OCI-LY3 (cell line): ENCODE data around the gene SMYD3.

Source experiments
- H2AFZ ChIP-seq: fragments of 200-600, 300-600 bp; shearing (Covaris generic); 2 replicates; pipeline ENCODE4 v1.6.0; 2014; ENCODE audit warnings: antibody characterized with exemption, low read depth, low read length
- H3K27ac ChIP-seq: fragments of 200-600, 300-600 bp; sonication (generic); 2 replicates; pipeline ENCODE4 v1.5.1; 2014; ENCODE audit warnings: mild to moderate bottlenecking, low read length, moderate library complexity, mixed read lengths
- H3K27me3 ChIP-seq: fragments of 200-600, 300-600 bp; sonication (generic); 2 replicates; pipeline ENCODE4 v1.6.1; 2014; ENCODE audit warnings: low read depth, low read length, mixed read lengths
- H3K36me3 ChIP-seq: fragments of 200-600, 300-600 bp; sonication (generic); replicated peaks from 2 replicates; pipeline ENCODE3; 2014; ENCODE audit warnings: low read depth, low read length, mixed read lengths
- H3K4me1 ChIP-seq: fragments of 300-600, 200-600 bp; sonication (generic); 2 replicates; pipeline ENCODE4 v1.6.1; 2014; ENCODE audit warnings: low read length, mixed read lengths
- H3K4me2 ChIP-seq: fragments of 200-600, 300-600 bp; sonication (generic); 2 replicates; pipeline ENCODE4 v1.6.1; 2014; ENCODE audit warnings: low read length, mixed read lengths
- H3K4me3 ChIP-seq: fragments of 300-600, 200-600 bp; sonication (generic); 2 replicates; pipeline ENCODE4 v1.5.1; 2014; ENCODE audit warnings: antibody characterized with exemption, mild to moderate bottlenecking, low read length, moderate library complexity
- H3K79me2 ChIP-seq: fragments of 300-600, 200-600 bp; shearing (Covaris generic); 2 replicates; pipeline ENCODE4 v1.6.1; 2014; ENCODE audit warnings: mild to moderate bottlenecking, low read length, mixed read lengths
- H3K9ac ChIP-seq: fragments of 300-600, 200-600 bp; shearing (Covaris generic); 2 replicates; pipeline ENCODE4 v1.6.0; 2014; ENCODE audit warnings: mild to moderate bottlenecking, low read length, moderate library complexity
- H3K9me3 ChIP-seq: fragments of 200-600, 300-600 bp; shearing (Covaris generic); 2 replicates; pipeline ENCODE4 v1.6.1; 2014; ENCODE audit warnings: low read length, mixed read lengths; ENCODE audit not compliant: insufficient read depth
- H4K20me1 ChIP-seq: fragments of 200-600, 300-600 bp; sonication (generic); 2 replicates; pipeline ENCODE4 v1.6.1; 2016; ENCODE audit warnings: low read length, mixed read lengths; ENCODE audit not compliant: insufficient read depth
- CTCF ChIP-seq: fragments of 200-600, 300-600 bp; sonication (generic); IDR thresholded peaks from 2 replicates; pipeline ENCODE4 v1.5.1; 2014; ENCODE audit warnings: antibody characterized with exemption, low read length, low read depth
- EZH2phosphoT487 ChIP-seq: fragments of 200-600 bp; shearing (Covaris generic); IDR thresholded peaks from 2 replicates; pipeline ENCODE4 v1.6.1; 2018; ENCODE audit warnings: antibody characterized with exemption, mixed run types, low read depth

SMYD3 gene

GRCh38 chr1:245763873-245764331 is 743.2 kb downstream of the SMYD3 start:
- H3K4me1 ChIP-seq: peaks cover 6% of the 10 kb centered on the region
- H2AFZ ChIP-seq: no peak overlapping the region
- H3K36me3 ChIP-seq: no peaks in the 10 kb centered on the region
- H4K20me1 ChIP-seq: no peaks in the 10 kb centered on the region
- no peaks in the 10 kb centered on the region for H3K79me2 ChIP-seq
- H3K9ac ChIP-seq: no peak overlapping the region
- H3K9me3 ChIP-seq: no peaks in the 10 kb centered on the region
- peak overlapping the region; percentile 36 for H3K4me2 ChIP-seq
- no peak overlapping the region for H3K27ac ChIP-seq
- H3K27me3 ChIP-seq: no peaks in the 10 kb centered on the region
- no peak overlapping the region for H3K4me3 ChIP-seq
- TF ChIP-seq EZH2phosphoT487 (no peak), CTCF (no peak)

DNA sequence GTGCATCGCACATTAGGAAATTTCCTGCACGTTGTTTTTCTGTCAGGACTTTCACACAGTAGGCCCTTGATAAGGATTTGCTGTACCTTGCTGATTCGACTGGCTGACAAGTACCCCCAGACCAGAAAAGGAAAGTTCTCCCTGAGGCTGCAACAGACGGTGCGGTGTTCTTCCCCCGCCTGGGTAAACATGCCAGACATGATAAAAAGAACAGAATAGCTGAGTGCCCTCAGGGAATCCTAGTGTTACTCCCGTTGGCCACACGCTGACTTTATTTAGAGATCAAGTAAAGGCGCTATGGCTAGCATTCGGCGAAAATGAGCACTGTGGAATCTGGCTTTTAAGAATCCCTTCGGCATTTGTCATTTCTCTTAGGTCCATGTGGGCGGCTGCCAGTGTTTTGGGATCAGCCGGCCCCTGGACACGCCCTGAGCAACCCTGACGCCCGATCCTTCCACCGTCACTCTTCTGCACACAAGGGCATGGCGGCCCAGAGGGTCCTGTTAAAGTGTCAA is 744.6 kb downstream of the SMYD3 start:
- Histone ChIP-seq H2AFZ (no peak overlapping the region), H3K27ac (no peak overlapping the region), H3K4me3 (no peak overlapping the region), H3K27me3 (no peaks in the 10 kb centered on the region), H3K4me2 (no peak overlapping the region), H3K9me3 (no peaks in the 10 kb centered on the region), H3K79me2 (no peaks in the 10 kb centered on the region), H4K20me1 (no peaks in the 10 kb centered on the region), H3K36me3 (no peaks in the 10 kb centered on the region), H3K4me1 (peaks cover 6% of the 10 kb centered on the region), H3K9ac (no peak overlapping the region)
- TF ChIP-seq CTCF (no peak), EZH2phosphoT487 (no peak)

DNA sequence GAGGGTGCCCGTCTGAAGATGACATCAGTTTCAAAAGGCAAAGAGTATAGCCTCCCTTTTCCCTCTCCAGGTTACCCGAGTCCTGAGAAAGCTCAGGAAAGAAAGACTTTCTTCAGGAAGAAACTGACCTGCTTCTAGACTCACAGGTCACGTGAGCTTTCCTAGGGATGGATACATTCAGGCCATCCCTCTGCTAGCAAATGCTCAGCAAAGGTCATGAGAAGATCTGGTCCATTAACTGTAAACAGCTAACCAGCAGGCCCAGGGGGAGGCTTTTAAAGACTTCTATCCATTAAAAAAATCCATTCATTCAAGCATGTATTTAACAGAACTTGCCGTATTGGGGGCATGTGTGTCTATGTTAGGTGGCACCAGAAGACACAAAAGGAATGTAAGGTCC is 746.8 kb downstream of the SMYD3 start:
- no peaks in the 10 kb centered on the region for H3K79me2 ChIP-seq
- no peak for TF ChIP-seq EZH2phosphoT487
- TF ChIP-seq CTCF: no peak
- H3K27ac ChIP-seq: no peak overlapping the region
- no peaks in the 10 kb centered on the region for H3K36me3 ChIP-seq
- H3K4me3 ChIP-seq: no peak overlapping the region
- H2AFZ ChIP-seq: no peak overlapping the region
- peaks cover 8% of the 10 kb centered on the region for H3K4me1 ChIP-seq
- H4K20me1 ChIP-seq: no peaks in the 10 kb centered on the region
- H3K4me2 ChIP-seq: no peak overlapping the region
- H3K9ac ChIP-seq: no peak overlapping the region
- no peaks in the 10 kb centered on the region for H3K27me3 ChIP-seq
- no peaks in the 10 kb centered on the region for H3K9me3 ChIP-seq

- H3K4me2 ChIP-seq: peak overlapping the region; percentile 74
- peak overlapping the region; percentile 60 for H3K4me3 ChIP-seq
- no peaks in the 10 kb centered on the region for H3K36me3 ChIP-seq
- H3K27me3 ChIP-seq: no peaks in the 10 kb centered on the region
- TF ChIP-seq CTCF: no peak; the same call in 1 of the 2 replicates
- peak overlapping the region; percentile 43 for H3K9ac ChIP-seq
- no peaks in the 10 kb centered on the region for H3K79me2 ChIP-seq
- no peaks in the 10 kb centered on the region for H4K20me1 ChIP-seq
- H3K4me1 ChIP-seq: peaks cover 17% of the 10 kb centered on the region
- peak overlapping the region; percentile 30; the same call in 1 of the 2 replicates for H3K27ac ChIP-seq
- H2AFZ ChIP-seq: peak overlapping the region; percentile 69
- no peaks in the 10 kb centered on the region for H3K9me3 ChIP-seq
Observed at GRCh38 chr1:245754463-245754961, 752.6 kb downstream of the SMYD3 start.
